Measurements from ENCODE around the gene MAPK14.
A peak's percentile ranks its signal among the peaks of the same experiment; 100 is the strongest.

The MAPK14 gene

GRCh38 chr6:36038120-36038876 lies 10.7 kb downstream of the MAPK14 start:
- DNase-seq, result no peak

- no peak for DNase-seq
Observed at GRCh38 chr6:36039112-36039511, 11.5 kb downstream of the MAPK14 start.

- DNase-seq, result no peak
Observed at GRCh38 chr6:36040958-36041357, 13.3 kb downstream of the MAPK14 start.

GRCh38 chr6:36042618-36043260 lies 15.1 kb downstream of the MAPK14 start:
- DNase-seq, result no peak

GRCh38 chr6:36049582-36049981 lies 22.0 kb downstream of the MAPK14 start:
- DNase-seq, result no peak

GRCh38 chr6:36050305-36050704 lies 22.7 kb downstream of the MAPK14 start:
- no peak for DNase-seq

GRCh38 chr6:36050947-36051710 lies 23.5 kb downstream of the MAPK14 start:
- DNase-seq, result no peak

GRCh38 chr6:36052097-36052496 lies 24.5 kb downstream of the MAPK14 start:
- DNase-seq, result no peak

- no peak for DNase-seq
Observed at GRCh38 chr6:36053878-36054277, 26.3 kb downstream of the MAPK14 start.

GRCh38 chr6:36054415-36054814 lies 26.8 kb downstream of the MAPK14 start:
- DNase-seq, result no peak

GRCh38 chr6:36054956-36055355 lies 27.3 kb downstream of the MAPK14 start:
- DNase-seq, result peak; percentile 14

GRCh38 chr6:36056178-36056577 lies 28.6 kb downstream of the MAPK14 start:
- no peak for DNase-seq

GRCh38 chr6:36061236-36061635 lies 33.6 kb downstream of the MAPK14 start:
- no peak for DNase-seq

- no peak for DNase-seq
Observed at GRCh38 chr6:36062247-36062646, 34.6 kb downstream of the MAPK14 start.

GRCh38 chr6:36063318-36064060 lies 35.9 kb downstream of the MAPK14 start:
- DNase-seq, result no peak

GRCh38 chr6:36064770-36065396 lies 37.3 kb downstream of the MAPK14 start:
- no peak for DNase-seq

- no peak for DNase-seq
Observed at GRCh38 chr6:36065916-36066315, 38.3 kb downstream of the MAPK14 start.

GRCh38 chr6:36066817-36067216 lies 39.2 kb downstream of the MAPK14 start:
- no peak for DNase-seq

- no peak for DNase-seq
Observed at GRCh38 chr6:36067374-36068011, 39.9 kb downstream of the MAPK14 start.

- no peak for DNase-seq
Observed at GRCh38 chr6:36068012-36068392, 40.4 kb downstream of the MAPK14 start.

GRCh38 chr6:36068586-36068985 lies 41.0 kb downstream of the MAPK14 start:
- DNase-seq, result no peak

GRCh38 chr6:36069573-36069972 lies 42.0 kb downstream of the MAPK14 start:
- DNase-seq, result no peak
